Measurements from ENCODE around the gene AADACL4.

The AADACL4 gene

DNA sequence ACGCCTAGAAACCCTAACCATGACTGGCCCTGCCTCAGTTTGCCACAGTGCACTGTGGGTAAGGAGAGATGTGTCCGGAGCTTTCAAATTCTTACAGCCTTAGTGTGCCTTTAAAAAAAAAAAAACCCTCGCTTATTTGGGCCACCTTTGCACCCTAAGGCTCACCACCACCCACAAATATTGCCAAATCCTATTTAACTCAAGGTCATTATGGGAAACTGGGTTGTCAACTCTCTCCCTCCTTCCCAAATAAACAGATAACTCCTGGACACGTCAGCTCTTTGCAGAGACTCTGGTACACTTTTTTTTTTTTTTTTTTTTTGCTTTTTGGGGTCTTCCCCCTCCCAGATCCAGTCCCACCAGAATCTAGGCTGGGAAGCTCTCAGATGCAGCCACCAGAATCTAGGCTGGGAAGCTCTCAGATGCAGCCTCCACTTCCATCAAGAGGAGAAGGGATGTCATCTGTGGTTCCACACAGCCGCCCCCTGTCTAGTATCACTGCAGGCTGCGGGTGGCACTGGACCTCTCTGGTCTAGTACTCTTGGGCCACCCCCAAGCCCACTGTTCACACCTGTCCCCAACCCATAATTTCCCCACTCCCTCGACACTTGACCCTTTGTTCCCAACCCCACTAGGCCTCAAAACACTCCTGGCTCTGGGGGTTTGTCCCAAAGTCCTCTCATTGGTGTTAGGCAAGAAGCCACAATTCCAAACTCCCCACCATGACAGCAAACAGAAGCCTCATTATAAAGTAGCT is 29.3 kb upstream of the AADACL4 start:
- DNase-seq, result no peak

DNA sequence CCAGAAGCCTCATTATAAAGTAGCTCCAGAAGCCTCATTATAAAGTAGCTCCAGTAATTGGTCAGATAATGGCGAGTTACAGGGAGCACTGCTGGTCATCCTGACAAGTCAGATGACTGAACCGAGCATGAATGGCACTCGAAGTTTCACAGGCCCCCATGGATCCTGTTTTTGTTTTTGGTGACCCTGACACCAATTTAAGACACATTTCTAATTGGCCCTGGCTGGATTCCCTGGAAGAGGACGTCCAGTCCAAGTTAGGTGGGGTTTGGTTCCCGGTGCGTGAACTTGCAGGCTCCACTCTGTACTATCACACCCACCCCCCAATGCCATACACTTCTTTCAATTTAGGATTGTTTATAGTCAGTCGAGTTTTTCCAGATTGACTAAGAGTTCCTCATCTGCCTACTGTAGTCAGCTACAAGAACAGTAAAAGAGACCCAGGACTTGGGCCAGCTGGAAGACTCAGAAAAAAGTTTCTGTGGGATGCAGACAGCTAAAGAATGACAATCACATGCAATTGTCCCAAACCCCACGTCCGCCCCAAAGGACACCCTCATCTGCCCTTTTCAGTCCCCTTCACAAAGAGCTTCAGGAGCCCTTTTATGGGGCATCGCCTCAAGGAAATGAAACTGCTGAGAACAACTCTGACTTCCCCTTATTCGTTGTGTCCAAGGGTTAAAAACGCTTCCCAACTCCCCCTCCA is 28.6 kb upstream of the AADACL4 start:
- DNase-seq, result no peak

DNA sequence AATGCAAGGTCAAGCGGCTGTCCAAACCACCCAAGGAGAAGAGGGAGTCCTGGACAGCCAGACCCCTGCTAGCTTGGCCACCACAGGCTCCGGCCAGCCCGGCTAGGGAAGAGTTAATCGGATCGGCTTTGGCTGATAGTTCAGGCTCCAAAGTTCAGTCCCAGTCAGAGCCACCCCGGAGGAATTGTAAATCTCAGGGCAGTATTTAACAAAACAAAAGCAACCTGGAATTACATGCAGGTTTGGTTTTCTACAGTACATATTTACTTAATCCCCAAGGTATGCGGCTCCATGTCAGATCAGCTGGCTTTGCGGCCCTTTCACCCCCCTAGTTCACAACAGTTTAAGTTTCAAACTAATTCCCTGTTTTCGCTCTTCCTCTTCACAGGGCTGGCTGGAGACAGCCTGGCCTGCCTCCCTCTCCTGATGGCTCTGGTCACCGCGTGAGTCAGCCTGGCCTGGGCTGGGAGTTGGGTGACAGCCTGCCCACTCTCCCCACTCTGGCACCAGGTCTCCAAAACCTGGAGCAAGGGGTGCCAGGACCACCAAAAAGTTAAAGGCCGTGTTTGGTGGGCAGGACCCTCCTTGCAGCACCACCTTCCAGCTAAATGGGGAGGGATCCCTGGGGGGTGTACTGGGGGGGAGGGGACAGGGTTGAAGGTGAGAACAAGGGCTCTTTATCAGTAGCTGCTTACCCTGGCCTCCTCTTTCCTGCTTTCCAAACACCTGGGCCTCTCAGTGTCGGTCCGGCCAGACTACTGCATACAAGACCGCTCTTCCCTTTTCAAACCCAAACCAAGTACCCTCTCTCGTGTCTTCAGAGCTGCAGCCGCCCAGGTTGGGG is 27.8 kb upstream of the AADACL4 start:
- DNase-seq, result peak; percentile 29

DNA sequence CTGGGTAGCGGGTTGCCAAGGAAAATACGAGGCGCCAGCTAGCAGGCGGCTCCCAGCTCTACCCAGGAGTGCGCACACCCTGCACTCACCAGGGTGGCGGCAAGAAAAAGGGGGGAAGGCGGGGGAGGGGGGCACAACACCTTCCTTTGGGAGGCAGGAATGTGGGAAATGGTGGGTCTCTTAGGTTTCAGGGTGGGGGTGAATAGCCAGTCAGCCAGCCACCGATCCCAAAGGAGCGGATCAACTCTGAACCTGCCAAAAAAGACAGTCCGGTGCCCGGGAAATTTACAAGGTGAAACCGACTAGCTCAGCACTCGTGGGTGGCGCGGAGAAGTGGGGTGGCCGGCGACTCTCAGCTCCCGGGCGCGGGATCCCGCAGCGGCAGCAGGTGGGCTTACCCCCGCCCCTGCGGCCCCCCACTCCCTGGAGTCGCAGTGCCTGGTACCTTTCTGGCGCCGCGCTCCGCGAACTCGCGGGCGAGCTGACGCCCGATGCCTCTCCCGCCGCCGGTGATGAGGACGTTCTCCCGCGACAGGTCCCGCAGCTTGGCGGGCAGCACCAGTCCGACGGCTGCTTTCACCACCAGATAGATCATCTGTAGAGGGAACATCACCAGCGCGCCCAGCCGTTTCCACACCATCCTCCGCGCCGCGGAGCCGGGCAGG is 27.0 kb upstream of the AADACL4 start:
- DNase-seq, result no peak

DNA sequence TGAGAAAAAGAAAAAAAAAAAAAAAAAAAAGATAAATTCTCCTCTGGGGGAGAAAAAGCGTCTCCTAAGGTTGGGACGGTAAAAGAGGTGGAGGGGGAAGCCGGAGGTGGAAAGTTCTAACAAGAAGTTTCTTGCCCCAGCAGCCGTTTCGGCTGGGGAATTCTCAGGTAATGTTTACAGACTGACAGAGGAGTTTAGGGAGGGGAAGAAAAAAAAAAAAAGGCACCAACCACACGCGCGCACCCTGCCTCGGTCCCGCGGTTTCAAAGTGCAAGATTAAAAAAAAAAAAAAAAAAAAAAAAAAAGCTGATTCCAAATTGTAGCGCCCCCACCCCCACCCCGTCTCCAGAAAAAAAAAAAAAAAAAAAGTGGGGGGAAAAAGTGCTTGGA is 26.4 kb upstream of the AADACL4 start:
- DNase-seq, result peak; percentile 44

DNA sequence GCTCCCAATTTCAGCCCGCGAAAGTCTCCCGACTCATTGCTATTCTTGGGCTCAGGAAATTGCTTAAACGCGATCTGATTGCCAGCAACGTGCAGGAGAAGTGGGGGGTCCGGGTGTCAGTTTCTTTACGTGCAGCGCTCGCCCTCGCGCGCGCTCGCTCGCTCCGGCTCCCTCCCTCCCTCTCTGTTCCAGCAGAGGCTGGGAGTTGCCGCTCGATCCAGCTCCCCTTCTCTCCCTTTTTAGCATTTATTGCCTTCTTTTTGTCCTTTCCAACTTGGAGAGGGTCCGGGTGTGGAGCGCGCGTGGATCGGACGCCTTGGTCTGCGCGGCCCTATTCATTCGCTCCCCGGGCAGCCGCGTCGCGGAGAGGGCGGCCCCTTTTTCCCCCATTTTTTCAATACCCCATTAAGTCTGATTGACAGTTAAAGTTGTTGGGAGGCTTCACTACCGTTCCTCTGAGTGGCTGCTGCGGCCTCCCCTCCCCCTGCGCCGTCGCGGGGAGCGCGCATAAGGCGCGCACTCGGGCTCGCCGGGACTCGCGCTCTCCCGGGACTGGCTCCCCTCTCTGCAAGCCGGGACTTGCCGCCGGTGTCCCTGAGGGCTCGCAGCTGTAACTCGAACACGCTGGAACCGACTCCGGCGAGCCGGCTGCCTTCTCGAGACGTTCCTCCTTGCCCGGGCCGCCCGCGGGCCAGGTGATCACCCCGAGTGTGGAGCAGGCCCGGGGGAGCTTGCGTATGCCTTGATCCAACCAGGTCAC is 25.8 kb upstream of the AADACL4 start, which contains the start of gene DHRS3:
Gene DHRS3 (minus strand): TSS at position 310 of the 760 bp plus-strand sequence. CDS start 862 bp downstream, outside the sequence.
- DNase-seq, result peak; percentile 67

DNA sequence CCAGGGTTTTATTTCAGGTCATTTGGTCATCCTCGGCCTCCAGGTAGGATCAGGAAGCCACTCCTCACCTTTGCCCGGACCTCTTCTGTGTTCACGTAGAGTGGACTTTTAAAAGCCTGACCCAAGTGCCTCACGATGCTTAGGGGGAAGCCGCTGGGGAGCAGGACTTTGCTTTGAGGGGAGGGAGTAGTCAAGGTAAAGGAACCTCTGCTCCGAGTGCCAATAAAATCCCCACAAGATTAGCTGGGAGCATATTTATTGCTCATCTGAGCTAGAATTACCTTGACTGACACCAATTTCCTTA is 25.3 kb upstream of the AADACL4 start:
- no peak for DNase-seq

DNA sequence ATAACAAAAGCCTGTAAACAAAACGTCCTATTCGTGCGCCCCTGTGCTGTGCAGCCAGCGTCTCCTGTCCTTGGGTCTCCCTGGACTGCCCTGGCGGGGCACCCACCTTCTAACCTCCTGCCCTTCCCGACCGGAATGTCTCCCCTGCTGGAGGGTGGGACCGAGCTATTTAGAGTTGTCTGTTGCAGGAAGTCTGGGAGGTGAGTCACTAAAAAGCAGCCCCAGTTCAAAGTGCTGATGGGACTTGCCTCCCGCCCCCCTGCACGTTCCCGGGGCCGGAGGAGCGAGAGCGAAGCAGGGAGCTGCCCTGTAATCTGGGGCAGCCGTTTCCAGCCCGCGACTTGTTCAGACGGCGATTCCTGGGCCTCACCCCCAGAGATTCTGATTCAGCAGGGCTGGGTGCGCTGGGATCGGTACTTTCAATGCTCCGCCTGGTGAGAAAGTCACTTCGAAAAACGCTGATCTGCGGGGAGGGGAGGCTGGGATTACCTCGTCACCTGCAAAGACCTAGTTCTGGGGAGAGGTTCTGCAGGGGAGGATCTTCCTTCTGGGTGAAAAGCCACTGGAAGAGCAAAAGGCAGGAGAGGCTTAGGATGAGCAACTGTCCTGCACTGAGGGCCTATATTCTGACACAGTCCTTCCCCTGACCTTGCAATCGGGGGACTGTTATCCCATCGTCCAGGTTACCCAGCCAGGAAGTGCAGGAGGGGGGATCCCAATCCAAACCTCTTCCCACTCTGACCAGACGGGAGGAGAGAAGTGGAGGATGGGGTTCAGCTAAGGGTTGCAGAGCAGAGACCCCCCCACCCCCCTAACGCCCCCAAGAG is 24.7 kb upstream of the AADACL4 start:
- peak; percentile 53 for DNase-seq

DNA sequence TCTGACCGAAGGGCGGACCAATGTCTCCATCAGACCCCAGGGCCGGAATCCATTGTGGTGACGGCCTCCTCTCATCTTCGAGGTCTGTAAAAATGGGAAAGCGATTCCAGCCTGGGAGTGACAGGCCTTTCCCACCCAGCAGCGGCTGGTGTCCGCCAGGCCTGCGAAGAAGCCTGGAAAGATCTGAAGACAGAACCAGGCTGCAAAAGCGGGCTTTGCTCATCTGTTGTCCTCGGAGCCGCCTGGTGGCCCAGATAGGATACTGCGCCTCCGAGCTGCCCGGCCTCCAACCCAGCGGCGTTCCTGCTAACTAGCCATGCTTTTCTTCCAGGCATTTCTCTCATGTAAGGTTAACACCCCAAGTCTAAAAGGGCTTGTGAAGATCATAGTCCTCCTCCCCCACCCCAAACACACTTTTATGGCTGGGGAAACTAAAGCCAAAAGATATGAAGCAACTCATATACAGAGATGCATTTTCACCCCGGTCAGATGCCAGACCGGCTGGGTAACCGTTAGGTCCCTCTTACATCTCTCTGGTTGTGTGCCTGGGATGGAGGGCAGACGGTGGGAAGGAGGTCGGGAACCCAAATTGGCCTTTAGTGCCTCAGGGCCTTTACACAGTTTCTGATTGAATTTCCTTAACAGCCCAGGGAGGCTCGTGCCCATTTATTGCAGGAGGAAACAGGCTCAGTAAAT is 23.9 kb upstream of the AADACL4 start:
- peak; percentile 74 for DNase-seq

DNA sequence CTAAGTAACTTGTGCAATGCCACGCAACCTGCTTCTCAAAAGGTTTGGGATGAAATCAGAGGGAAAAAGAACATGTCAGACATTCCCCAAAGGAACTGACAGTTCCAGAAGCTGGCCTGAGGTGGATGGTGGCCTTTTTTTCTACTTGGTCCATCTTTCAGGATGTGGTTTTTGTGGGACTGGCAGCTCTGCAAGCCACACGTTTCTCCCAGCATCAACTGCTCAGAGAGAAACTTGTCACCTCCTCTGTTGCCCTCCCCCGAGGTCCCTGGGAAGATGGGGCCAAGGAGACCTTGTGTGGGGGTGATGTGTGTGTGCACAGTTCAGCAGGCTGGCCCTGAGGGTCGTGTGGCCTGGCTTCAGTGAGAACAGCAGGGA is 23.4 kb upstream of the AADACL4 start:
- no peak for DNase-seq

DNA sequence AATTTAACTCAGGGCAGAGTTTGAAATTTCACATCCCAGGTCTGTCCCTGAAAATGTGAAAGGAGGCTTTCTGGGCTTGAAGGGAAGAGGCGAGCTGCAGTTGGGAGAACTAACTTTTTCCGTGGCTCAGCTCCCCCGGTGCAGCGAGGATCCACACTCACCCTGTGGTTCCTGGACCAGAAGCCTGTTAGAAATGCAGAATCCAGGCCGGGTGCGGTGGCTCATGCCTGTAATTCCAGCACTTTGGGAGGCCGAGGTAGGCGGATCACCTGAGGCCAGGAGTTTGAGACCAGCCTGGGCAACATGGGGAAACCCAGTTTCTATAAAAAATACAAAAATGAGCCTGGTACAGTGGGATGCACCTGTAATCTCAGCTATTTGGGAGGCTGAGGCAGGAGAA is 23.0 kb upstream of the AADACL4 start:
- no peak for DNase-seq

DNA sequence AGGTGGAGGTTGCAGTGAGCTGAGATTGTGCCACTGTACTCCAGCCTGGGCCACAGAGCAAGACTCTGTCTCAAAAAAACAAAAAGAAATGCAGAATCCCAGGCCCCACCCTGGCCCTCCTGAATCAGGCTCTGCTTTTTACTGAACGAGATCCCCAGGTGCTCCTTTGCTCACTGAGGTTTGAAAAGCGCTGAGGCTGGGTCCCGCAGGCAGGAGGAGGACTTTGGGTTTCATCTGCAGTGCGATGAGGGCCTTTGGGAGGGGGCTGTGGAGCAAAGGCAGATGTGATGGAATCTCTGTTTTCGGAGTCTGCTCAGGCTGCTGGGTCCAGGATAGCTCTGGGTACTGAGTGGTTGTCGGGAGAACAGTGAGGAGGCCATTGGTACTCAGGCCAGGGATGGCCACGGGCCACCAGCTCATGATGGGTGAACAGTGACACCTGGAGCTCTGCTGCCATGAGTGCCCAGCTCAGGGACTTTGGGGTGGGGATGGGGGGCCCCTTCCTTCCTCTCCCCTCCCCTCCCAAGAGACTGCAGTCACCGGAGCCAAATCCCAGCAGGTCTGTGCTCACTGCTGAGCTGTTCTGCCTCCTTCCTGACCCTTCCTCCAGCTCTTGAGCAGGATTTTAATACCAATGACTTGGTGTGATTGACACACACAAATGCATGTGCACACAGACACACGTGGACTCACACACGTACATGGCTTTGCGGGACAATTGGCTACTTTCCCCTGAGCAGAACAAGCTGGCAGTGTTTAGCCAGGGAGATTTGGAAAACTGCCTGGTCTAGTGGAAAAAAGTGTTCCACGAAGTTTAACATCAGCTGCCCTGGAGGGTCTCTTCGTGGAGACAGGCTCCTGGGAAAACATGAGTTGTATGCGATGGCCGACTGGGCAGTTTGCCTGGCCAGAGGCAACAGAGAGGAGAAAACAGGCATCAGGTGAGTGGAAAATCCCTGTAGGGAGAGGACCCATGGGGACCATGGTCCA is 22.2 kb upstream of the AADACL4 start:
- no peak for DNase-seq

DNA sequence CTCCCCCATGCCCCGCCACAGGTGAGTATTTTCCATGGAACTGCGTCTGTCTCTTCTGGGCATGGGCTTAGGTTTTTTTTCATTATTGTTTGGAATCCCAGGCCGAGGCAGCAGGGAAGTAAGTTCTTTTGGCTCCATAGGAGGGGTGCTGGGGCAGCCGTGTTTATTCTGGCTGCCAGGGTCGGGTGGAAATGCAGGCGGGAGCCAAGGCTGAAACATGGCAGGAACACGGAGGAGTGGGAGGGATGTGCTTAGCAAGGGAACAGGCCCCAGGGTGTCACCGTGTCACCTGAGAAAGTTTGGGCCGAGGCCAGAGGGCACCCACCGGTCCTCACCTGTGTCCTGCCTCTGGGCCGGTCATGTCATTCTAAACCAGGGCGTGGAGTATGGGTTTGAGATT is 21.4 kb upstream of the AADACL4 start:
- DNase-seq, result no peak

DNA sequence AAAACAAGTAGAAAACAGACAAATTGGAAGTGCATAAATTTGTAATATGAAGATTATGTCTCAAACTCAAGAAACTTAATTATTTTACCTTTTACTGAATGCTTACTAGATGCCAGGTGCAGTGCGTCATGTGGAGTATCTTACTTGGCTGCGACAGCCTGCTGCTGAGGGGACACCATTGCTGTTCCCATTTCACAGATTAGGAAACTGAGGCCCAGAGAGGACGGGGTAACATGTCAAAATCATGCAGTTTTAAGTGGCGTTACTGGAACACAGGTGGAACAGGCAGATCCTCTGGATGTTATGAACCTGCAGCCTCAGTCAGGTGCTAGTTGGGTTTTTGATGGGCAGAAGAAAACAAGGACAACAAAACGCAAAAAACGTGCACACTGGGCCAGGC is 18.6 kb upstream of the AADACL4 start:
- DNase-seq, result no peak

DNA sequence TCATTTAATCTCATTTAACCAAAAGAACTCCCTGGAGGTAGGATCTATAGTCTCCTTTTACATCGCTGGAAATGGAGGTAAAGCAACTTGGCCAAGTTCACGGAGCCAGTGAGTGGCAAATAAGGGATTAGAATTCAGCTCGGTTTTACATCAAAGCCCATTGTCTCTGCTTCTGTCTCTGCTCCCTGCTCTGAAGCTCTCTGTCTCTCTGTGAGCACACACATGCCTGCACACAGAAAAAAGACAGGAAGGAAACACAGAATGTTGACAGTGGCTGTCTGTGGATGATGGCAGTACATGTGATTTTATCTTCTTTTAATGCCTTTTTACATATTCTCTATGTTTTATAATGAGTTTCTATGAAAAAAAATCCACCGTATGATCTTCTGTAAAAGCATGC is 17.0 kb upstream of the AADACL4 start:
- no peak for DNase-seq

DNA sequence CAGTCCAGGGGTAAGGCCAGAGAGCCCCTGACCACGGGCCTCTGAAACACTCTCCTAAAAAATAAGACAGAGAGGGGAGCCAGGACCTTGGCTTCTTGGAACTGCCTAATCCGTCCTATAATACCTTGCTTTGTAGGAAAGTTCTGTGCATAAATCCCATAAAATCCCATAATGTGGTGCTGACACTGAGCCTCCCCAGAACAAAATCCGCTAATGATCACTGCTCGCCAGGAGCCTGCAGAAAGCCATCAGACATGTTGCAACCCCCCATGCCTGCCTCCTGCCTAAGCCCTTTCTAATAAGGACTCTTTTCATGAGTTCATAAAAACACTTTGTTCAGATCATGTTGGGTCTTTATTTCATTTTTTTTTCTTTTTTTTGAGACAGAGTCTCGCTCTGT is 16.6 kb upstream of the AADACL4 start:
- no peak for DNase-seq

DNA sequence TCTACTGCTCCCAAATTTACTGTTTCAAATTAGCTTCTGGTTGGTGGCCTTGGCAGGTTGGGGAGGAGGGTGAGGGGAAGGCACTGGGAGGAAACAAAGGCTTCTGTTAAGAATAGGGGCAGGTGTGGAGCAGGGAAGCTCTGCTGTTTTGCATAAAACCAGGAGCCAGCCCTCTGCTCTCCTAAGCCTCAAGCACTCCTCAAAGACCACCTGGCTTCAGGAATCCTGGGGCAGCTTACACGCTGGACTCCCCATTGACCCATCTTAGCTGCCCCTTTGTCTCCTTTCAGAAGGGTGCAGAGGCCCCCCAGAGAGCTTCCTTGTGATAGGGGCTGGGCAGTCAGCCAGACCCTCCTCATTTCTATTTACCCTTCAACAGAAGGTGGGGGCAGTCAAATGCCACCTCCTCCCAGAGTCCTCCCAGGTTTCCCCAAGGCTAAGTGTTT is 14.4 kb upstream of the AADACL4 start:
- DNase-seq, result no peak

DNA sequence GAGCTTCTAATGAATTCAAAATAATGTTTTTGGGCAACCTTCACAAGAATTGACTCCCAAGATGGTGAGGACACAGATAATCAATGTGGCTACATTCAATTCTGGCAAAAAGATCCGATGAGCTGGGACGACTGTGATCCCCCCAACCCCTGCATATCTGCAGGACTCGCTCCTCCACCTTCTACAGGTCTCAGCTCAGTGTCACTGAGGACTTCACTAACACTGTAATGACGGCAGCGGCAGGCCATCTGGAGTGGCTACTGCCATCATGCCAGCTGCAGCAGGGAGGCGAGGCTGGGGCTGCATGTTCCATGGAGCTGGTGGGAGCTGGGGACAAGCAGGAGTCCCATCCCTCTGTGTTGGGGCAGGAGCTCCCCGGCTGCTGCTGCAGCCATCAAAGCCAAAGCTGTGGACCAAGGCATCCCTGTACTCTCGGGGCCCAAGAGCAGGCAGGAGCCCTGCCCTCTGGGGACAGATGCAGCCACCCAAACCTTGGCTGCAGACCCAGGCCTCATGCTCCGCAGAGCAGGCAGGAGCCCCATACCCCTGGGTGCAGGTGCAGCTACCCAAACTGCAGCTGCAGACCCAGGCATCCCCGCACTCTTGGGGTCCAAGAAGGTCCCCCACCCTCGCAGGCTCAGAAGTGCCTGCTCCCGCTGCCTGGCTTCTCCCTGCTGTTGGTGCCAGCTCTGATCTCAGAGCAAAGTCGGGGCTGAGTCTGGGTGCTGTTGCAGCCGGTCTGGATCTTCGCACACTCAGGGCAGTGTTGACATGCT is 13.7 kb upstream of the AADACL4 start:
- no peak for DNase-seq
